Measurements from ENCODE around the gene SHLD1. TPM values are rescaled to one million over a fixed set of nuclear protein-coding genes. Genes with fewer than 3 reads are reported as not detected.

The SHLD1 gene
- total RNA-seq, 1 experiment from 2014 or later = 6.7 TPM

- H3T11ph ChIP-seq (ENCODE audit: low read length) = no peak overlapping the region
- no peak for TF ChIP-seq CTCF (conservative IDR thresholded peaks at IDR 0.05)
- no peak overlapping the region for H2BK120ac ChIP-seq (ENCODE audit: low read depth, low read length, poor library complexity, severe bottlenecking)
- no peak overlapping the region for H3K23ac ChIP-seq (ENCODE audit: insufficient read length, low read depth, low read length)
- no peak overlapping the region for H4K8ac ChIP-seq (replicated peaks; ENCODE audit: insufficient read length, low read depth, low read length)
- H3K56ac ChIP-seq (ENCODE audit: insufficient read length, low read depth, low read length) = no peak overlapping the region
- H3K79me2 ChIP-seq (ENCODE audit: insufficient read depth, low read length) = no peaks in the 10 kb centered on the region
- no peak overlapping the region for H4K5ac ChIP-seq (ENCODE audit: insufficient read length, low read depth, low read length)
- no peak overlapping the region for H2BK12ac ChIP-seq (ENCODE audit: insufficient read length, low read depth, low read length)
- Mint-ChIP-seq H3K4me1 (peaks cover 11 to 16% of the 10 kb centered on the region in 2 experiments), H3K27me3 (ENCODE audit: low read depth) (no peaks in the 10 kb centered on the region), H3K4me3 (no peak overlapping the region), H3K9me3 (no peaks in the 10 kb centered on the region), H3K36me3 (ENCODE audit: insufficient read depth in 1 of 3, low read depth in 3 of 3) (peaks cover 0 to 11% (median 7%) of the 10 kb centered on the region in 3 experiments; a peak in 3 of 7 replicates), H3K27ac (no peak overlapping the region)
- no peak overlapping the region for H2AFZ ChIP-seq (ENCODE audit: low read length)
- no peaks in the 10 kb centered on the region for H3K79me1 ChIP-seq (ENCODE audit: insufficient read depth, low read depth, low read length, poor library complexity, severe bottlenecking)
- H3K9ac ChIP-seq (ENCODE audit: extremely low read depth, insufficient read length, low read length) = no peak overlapping the region
- no peak overlapping the region for H3K4me2 ChIP-seq (ENCODE audit: insufficient read depth, insufficient read length, low read length)
- no peak overlapping the region for H2BK15ac ChIP-seq (ENCODE audit: low read depth, low read length)
- H3K27ac ChIP-seq (ENCODE audit: insufficient read length, low read depth, low read length) = no peak overlapping the region
- no peaks in the 10 kb centered on the region for H3K23me2 ChIP-seq (ENCODE audit: insufficient read length, low read depth, low read length, poor library complexity, severe bottlenecking)
- H3K14ac ChIP-seq (ENCODE audit: insufficient read depth, low read length) = no peak overlapping the region
- H3K9me3 ChIP-seq (ENCODE audit: control insufficient read depth, low read depth, low read length) = no peaks in the 10 kb centered on the region
- H3K18ac ChIP-seq (ENCODE audit: insufficient read length, low read depth, low read length) = no peak overlapping the region
- H4K20me1 ChIP-seq (ENCODE audit: control insufficient read depth, insufficient read depth, insufficient read length) = no peaks in the 10 kb centered on the region
- no peak overlapping the region for H2BK5ac ChIP-seq (ENCODE audit: insufficient read length, low read length)
- no peak overlapping the region for H2AK5ac ChIP-seq (ENCODE audit: insufficient read length, low read length)
- no peak overlapping the region for H4K91ac ChIP-seq (ENCODE audit: insufficient read length, low read depth, low read length)
- DNase-seq = no peak
- H3K4ac ChIP-seq (ENCODE audit: low read depth, low read length) = no peak overlapping the region
- WGBS (ENCODE audit: extremely low coverage, insufficient read length, low lambda C conversion rate) = no CpG with 5 or more reads among the region's 8 CpGs
- no peaks in the 10 kb centered on the region for H3K27me3 ChIP-seq (ENCODE audit: insufficient read depth, low read length)
- no peak overlapping the region for H2BK20ac ChIP-seq (ENCODE audit: low read depth, low read length, poor library complexity, severe bottlenecking)
- H3K4me1 ChIP-seq (ENCODE audit: insufficient read depth, low read length) = no peaks in the 10 kb centered on the region
Measured at GRCh38 chr20:5784735-5785134, 34.5 kb downstream of the SHLD1 start.

All from H9 (cell line).